Measurements from ENCODE around the gene LRRC59.
"Not testable (repeated sequence)": the region's sequence is repeated elsewhere in the genome, so short reads cannot be mapped to it uniquely, and the experiment has no call there.

The LRRC59 gene

DNA sequence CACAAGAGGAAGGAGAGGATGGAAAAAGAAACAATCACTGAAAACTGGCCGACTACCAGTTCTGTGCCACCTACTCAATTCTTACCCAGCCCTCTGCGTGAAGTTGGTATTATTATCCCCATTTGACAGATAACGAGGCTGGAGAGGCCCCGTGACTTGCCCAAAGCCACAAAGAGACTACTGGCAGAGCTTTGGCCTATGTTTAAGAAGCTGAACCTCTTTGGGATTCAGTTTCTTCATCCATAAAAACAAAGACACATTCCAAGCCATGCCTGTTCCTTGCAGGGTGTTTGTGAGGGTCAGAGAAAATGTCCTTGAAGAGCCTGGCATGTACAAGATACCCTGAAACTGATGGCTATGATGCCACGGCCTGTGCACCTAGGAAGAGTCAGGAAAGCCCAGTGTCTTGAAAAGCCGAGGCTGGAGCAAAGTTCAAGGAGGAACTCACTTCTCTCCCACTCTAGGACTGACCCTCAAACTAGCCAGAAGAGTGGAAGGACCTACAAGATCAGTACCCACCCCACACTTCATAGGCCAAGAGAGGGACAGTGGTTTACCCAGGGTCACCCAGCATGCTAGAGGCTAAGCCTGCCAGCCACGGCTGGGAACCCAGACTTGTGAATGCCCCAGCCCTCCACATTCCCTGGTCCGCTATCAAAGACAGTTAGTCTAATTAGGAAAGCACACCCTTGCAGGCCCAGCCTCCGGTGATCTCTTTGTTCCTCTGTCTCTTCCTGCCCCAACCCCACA lies 27.1 kb upstream of the LRRC59 start:
- no peak for DNase-seq

- DNase-seq: peak; percentile 32
Measured at GRCh38 chr17:50423553-50424159, 26.3 kb upstream of the LRRC59 start.

GRCh38 chr17:50422738-50423137 lies 25.4 kb upstream of the LRRC59 start:
- DNase-seq: no peak

GRCh38 chr17:50421308-50422051 lies 24.2 kb upstream of the LRRC59 start:
- DNase-seq: no peak

GRCh38 chr17:50420419-50421112 lies 23.2 kb upstream of the LRRC59 start:
- no peak for DNase-seq

- not testable (repeated sequence) for DNase-seq
Measured at GRCh38 chr17:50419577-50419976, 22.3 kb upstream of the LRRC59 start.

- no peak for DNase-seq
Measured at GRCh38 chr17:50414808-50415207, 17.5 kb upstream of the LRRC59 start.

- no peak for DNase-seq
Measured at GRCh38 chr17:50412188-50412732, 14.9 kb upstream of the LRRC59 start.

DNA sequence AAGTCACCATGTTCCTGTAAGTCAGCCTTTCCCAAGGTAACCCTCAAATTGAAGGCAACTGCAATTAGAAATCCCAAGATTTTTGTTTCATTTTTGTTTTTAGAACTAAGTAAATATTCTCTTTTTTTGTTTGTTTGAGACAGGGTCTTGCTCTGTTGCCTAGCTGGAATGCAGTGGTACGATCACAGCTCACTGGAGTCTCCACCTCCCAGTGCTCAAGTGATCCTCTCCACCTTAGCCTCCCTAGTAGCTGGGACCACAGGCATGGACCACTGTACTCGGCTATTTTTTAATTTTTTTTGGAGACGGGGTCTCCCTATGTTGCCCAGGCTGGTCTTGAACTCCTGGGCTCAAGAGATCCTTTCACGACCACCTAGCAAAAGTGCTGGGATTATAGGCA lies 10.6 kb upstream of the LRRC59 start:
- no peak for DNase-seq

DNA sequence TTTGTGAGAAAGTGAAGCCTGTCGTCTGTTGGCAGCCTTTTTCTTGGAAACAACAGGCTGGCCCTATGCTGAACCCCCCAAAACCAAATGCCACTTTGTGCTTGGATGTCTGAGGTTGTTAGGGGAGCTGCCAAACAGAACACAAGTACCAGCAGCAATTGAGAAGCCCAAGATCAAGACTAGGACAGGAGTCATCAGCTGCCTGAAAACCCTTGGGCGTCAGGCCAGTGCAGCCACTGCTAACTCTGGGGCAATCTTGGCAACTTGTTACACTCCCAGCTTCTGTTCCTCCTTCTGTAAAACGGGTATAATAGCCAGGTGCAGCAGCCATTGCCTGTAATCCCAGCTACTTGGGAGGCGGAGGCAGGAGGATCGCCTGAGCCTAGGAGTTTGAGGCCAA lies 9.3 kb upstream of the LRRC59 start:
- no peak for DNase-seq

DNA sequence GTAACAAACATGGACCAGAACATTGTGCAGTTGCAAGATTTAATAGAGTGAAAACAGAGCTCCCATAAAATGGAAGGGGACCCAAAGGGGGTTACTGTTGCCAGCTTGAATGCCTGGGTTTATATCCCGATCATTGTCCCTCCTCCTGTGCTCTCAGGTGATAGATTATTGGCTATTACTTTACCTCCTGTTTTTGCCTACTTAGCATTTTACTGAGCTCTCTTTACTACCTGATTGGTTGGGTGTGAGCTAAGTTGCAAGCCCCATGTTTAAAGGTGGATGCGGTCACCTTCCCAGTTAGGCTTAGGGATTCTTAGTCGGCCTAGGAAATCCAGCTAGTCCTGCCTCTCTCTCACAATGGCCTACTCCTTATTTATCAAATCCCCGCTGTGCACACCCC lies 8.0 kb upstream of the LRRC59 start:
- not testable (repeated sequence) for DNase-seq

- DNase-seq: not testable (repeated sequence)
Measured at GRCh38 chr17:50399591-50399990, 2.3 kb upstream of the LRRC59 start.

- not testable (repeated sequence) for DNase-seq
Measured at GRCh38 chr17:50398672-50399071, 1.3 kb upstream of the LRRC59 start.

- no peak for DNase-seq
Measured at GRCh38 chr17:50397919-50398285, 579 bp upstream of the LRRC59 start.

DNA sequence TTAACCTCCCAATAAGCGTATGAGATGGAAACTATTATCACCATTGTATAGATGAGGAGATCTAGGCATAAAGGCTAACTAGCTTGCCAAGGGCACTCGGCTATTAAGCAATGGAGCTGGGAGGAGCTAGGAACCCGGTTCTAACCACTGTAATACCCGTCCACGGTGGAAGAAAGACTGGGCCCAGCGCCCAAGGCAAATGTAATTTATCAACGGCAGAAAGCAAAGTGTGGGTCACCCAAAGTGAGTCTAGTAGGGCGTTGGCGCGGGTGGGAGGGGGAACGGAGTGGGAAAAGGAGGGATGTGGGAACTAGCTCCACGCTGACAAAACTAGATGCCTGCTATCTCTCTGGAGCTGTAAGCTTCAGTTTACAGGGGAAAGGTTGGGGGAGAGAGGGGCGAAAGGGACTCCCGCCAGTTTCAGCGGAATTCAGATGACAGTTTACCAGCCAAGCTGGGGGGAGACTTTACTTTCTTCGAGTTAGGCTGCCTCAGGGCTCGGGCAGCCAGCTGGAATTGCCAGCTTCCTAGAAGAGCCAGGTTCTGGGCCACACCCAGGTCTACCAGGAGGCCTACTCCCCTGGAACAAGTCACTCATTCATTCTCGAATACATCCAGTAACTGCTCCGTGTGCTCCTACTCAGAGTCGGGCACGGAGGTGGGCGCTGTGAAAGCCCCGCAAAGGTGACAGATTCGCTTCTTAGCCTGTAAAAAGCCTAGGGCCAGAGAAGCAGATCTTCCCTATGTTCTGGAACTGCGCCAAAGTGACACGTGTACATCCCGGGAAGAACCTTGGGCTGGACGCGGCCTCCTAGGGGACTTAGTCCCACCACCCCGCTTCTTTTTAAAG lies 837 bp downstream of the LRRC59 start:
- no peak for DNase-seq

GRCh38 chr17:50394711-50395110 lies 2.6 kb downstream of the LRRC59 start:
- no peak for DNase-seq

GRCh38 chr17:50393700-50394099 lies 3.6 kb downstream of the LRRC59 start:
- no peak for DNase-seq

DNA sequence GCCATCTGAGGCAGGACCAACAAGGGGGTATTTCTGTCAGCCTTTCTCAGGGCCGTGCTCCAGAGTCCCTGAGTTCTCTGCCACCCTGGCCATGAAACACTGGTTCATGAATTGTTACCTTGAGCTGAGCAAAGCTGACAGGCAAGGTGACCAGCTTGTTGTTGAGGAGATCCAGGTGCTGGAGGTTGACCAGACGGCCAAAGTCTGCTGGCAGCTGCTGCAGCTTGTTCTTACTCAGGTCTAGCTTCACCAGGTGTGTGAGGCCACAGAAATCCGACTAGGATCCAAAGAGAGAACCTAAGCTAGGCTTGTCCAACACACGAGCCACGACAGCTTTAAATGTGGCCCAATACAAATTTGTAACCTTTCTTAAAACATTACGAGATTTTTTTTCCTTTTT lies 4.7 kb downstream of the LRRC59 start:
- no peak for DNase-seq

- DNase-seq: no peak
Measured at GRCh38 chr17:50389534-50389933, 7.8 kb downstream of the LRRC59 start.

GRCh38 chr17:50388728-50389127 lies 8.6 kb downstream of the LRRC59 start:
- DNase-seq: no peak

DNA sequence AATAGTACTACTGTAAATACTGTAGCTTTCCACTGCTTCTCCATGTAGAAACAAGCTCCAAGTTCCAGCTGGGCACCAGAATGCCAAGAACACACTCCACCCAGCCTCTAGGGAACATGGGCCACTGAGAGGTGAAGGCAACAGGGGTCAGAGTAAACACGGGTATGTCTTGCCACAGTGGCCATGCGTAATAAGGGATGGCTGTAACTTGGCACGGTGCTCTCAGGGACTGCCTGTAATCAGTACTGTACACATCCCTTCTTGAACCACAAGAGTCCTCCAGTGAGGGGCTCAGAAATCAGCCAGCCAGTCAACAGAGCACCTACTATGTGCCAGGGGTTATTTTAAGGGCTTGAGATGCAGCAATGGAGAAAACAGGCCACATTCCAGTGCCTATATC lies 10.8 kb downstream of the LRRC59 start:
- no peak for DNase-seq

DNA sequence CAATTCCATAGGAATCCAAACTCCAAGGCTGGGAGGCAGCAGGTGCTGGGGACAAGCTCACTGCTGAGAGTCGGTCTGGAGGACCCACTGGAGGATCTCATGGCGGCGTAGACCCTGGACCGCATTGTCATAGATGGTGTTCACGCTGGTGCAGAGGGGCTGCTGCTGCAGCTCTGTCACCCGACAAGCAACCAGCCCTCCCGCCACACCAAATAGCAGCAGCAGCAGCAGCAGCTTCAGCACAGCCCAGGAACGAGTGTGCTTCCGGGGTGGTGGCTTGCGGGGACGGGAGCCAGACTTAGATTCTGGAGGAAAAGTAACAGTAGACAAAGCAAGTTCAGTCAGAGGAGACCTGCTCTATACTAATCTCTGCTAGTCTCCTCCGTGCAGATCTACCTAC lies 14.4 kb downstream of the LRRC59 start:
- DNase-seq: no peak
